Measurements from ENCODE around the gene ARPC4. TPM values are rescaled to one million over a fixed set of nuclear protein-coding genes. Genes with fewer than 3 reads are reported as not detected.

ARPC4 gene
- total RNA-seq, 6 donors from 2014 or later = 88.3 to 186 (median 158) TPM

DNA sequence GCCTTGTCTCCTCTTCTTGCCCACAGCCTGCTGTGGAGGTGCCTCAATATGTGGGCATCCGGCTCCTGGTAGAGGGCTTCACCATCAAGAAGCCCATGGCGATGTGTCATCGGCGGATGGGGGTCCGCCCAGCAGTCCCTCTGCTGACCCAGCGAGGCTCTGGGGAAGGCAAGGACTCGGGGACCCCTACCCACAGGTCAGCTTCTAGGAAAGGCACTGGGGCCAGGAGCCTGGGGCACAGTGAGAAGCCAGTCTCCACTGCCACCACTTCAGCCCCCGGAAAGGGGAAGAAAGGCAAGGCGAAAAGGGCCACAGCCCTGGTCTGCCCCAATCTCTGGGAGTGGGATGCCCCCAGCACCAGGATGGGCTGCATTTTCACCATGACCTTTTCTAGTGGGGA, 40.2 kb downstream of the ARPC4 start:
- no peak for ATAC-seq (ENCODE audit: low FRiP score in 2 of 2)
- H3K9me3 ChIP-seq = no peaks in the 10 kb centered on the region
- peaks cover 6 to 66% (median 41%) of the 10 kb centered on the region in 4 donors for H3K36me3 ChIP-seq
- WGBS, 2 donors = 91 to 93% methylated on average over 5 to 9 of the region's 9 CpGs
- no peak overlapping the region for H3K4me3 ChIP-seq
- H3K27me3 ChIP-seq = no peaks in the 10 kb centered on the region
- H3K4me1 ChIP-seq = no peaks in the 10 kb centered on the region
- TF ChIP-seq POLR2AphosphoS5 (IDR thresholded peaks at IDR 0.05) (no peak), EP300 (IDR thresholded peaks at IDR 0.05) (no peak), POLR2A (IDR thresholded peaks at IDR 0.05) (no peak)
- TF ChIP-seq, protein P1, sequence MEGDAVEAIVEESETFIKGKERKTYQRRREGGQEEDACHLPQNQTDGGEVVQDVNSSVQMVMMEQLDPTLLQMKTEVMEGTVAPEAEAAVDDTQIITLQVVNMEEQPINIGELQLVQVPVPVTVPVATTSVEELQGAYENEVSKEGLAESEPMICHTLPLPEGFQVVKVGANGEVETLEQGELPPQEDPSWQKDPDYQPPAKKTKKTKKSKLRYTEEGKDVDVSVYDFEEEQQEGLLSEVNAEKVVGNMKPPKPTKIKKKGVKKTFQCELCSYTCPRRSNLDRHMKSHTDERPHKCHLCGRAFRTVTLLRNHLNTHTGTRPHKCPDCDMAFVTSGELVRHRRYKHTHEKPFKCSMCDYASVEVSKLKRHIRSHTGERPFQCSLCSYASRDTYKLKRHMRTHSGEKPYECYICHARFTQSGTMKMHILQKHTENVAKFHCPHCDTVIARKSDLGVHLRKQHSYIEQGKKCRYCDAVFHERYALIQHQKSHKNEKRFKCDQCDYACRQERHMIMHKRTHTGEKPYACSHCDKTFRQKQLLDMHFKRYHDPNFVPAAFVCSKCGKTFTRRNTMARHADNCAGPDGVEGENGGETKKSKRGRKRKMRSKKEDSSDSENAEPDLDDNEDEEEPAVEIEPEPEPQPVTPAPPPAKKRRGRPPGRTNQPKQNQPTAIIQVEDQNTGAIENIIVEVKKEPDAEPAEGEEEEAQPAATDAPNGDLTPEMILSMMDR (IDR thresholded peaks at IDR 0.05) = no peak
- DNase-seq = no peak
- no peak overlapping the region for H3K27ac ChIP-seq

DNA sequence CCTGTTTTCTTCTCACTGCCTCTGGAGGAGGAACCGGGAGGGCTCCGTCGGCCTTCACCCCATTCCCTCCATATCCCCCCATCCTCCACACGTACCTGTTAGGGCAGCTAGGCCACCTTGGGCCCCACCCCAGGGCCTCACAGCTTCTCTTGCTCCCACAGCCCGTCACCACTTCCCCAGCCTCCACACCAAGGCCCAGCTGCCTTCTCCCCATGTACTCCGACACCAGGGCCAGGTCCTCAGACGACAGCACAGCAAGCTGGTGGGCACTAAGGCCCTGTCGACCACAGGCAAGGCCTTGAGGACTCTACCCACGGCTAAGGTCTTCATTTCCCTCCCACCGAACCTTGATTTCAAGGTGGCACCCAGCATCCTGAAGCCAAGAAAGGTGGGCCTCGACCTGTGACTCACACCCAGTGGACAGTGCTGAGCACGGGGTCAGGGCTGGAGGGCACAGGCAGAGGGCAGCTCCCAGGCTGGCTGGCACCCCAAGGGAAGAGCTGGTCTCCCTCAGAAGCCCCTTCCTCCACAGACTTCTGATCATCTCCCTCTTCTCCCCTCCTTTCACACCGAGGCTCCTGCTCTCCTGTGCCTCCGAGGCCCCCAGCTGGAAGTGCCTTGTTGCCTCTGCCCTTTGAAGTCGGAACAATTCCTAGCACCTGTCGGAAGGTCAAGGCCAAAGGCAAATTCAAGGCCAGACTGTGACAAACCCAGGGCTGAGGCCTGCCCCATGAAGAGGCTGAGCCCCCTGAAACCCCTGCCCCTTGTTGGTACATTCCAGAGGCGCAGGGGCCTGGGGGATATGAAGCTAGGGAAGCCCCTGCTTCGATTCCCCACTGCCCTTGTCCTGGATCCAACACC, 41.9 kb downstream of the ARPC4 start:
- peaks cover 2 to 69% (median 48%) of the 10 kb centered on the region in 4 donors for H3K36me3 ChIP-seq
- no peak overlapping the region for H3K4me3 ChIP-seq
- H3K9me3 ChIP-seq = no peaks in the 10 kb centered on the region
- H3K4me1 ChIP-seq = peaks cover 0 to 4% (median 0%) of the 10 kb centered on the region in 4 donors
- ATAC-seq (ENCODE audit: low FRiP score in 2 of 2) (no peak), DNase-seq (no peak)
- TF ChIP-seq, protein P1 (IDR thresholded peaks at IDR 0.05) = no peak
- TF ChIP-seq EP300 (IDR thresholded peaks at IDR 0.05) = no peak
- TF ChIP-seq POLR2AphosphoS5 (IDR thresholded peaks at IDR 0.05) = no peak
- H3K27ac ChIP-seq = no peak overlapping the region
- 86% methylated on average over 17 of the region's 18 CpGs for WGBS, 2 donors
- H3K27me3 ChIP-seq = no peaks in the 10 kb centered on the region

DNA sequence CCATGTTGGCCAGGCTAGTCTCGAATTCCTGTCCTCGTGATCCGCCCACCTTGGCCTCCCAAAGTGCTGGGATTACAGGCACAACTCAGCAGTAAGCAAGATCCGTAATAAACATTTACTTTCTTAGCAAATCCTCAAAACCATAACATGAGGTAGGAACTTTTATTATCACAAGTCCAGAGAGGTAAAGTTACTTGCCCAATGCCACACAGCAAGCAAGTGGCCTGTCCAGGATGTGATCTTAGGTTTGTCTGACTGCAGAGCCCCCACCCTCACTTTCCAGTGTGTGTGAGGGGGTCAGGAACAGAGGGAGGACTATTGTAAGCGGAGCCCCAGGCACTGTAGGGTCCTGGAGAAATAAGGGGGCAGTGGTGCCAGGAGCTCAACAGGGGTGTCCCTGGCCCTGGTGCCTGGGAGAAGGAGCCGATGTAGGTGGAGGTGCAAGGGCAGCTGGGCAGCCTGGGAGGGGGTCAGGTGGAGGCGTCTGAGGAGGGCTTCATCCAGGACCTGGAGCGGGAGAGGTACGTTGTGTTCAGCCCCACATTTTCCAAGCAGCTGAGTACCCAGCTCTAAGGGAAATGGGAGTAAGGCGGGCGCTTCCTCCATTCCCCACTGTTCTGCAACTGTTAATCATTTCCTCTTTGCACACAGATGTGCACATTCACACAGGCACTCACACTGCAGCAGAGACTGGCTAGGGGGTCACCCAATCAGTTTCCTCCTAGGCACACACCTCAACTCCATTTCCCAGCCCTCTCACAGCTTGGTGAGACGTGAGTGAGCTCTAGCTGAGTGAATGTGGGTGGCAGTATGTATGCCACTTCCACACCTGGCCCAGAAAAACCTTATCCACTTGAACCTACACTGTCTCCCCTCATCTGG, 45.1 kb downstream of the ARPC4 start:
- Histone ChIP-seq H3K36me3 (peaks cover 2 to 73% (median 56%) of the 10 kb centered on the region in 4 donors), H3K27ac (no peak overlapping the region), H3K4me1 (peaks cover 5 to 14% (median 6%) of the 10 kb centered on the region in 4 donors), H3K9me3 (no peaks in the 10 kb centered on the region), H3K4me3 (no peak overlapping the region), H3K27me3 (no peaks in the 10 kb centered on the region)
- TF ChIP-seq, protein P1 (IDR thresholded peaks at IDR 0.05) = no peak
- no peak for TF ChIP-seq POLR2A (IDR thresholded peaks at IDR 0.05)
- TF ChIP-seq POLR2AphosphoS5 (IDR thresholded peaks at IDR 0.05) = no peak
- no peak for TF ChIP-seq EP300 (IDR thresholded peaks at IDR 0.05)
- no peak for DNase-seq
- WGBS, 2 donors = 82 to 86% methylated on average over 11 to 12 of the region's 12 CpGs
- no peak for ATAC-seq (ENCODE audit: low FRiP score in 2 of 2)

DNA sequence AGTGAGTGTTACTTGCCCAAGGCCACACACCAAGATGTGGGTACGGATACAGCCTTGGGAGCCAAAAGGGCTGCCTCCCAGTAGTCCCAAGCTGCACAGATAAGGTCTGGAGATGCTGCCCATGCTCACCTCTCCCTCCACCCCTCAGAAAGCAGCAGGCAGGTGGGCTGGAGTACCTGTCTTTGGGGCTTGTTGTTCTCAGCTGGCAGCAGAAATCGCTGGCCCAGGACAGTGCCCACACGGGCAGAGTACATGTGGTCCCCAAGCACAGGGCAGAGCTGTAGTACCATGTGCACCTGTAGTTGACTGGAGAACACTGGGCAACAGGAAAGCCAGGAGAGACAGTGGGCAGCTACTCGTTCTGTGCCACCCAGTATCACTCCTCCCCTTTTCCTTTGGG, 46.0 kb downstream of the ARPC4 start:
- H3K9me3 ChIP-seq = no peaks in the 10 kb centered on the region
- no peak for DNase-seq
- whole genome bisulfite sequencing, 2 donors = 40 to 83% methylated on average over 1 to 4 of the region's 4 CpGs
- H3K27ac ChIP-seq = no peak overlapping the region
- peaks cover 9 to 19% (median 10%) of the 10 kb centered on the region in 4 donors for H3K4me1 ChIP-seq
- TF ChIP-seq EP300 (IDR thresholded peaks at IDR 0.05) = no peak
- TF ChIP-seq POLR2AphosphoS5 (IDR thresholded peaks at IDR 0.05) = no peak
- TF ChIP-seq, protein P1 (IDR thresholded peaks at IDR 0.05) = no peak
- no peak for TF ChIP-seq POLR2A (IDR thresholded peaks at IDR 0.05)
- ATAC-seq (ENCODE audit: low FRiP score in 2 of 2) = no peak
- H3K27me3 ChIP-seq = no peaks in the 10 kb centered on the region
- peaks cover 0 to 65% (median 48%) of the 10 kb centered on the region in 4 donors for H3K36me3 ChIP-seq
- no peak overlapping the region for H3K4me3 ChIP-seq

Data from upper lobe of left lung (tissue), 6 donors.